GM21786 (cell line): Measurements from ENCODE around the gene ANO10.

Source experiments
- ATAC-seq: cut with Tn5 transposase; IDR thresholded peaks from one replicate; pipeline ENCODE4 v1.9.1; 2021; ENCODE audit not compliant: unreplicated experiment

The ANO10 gene

DNA sequence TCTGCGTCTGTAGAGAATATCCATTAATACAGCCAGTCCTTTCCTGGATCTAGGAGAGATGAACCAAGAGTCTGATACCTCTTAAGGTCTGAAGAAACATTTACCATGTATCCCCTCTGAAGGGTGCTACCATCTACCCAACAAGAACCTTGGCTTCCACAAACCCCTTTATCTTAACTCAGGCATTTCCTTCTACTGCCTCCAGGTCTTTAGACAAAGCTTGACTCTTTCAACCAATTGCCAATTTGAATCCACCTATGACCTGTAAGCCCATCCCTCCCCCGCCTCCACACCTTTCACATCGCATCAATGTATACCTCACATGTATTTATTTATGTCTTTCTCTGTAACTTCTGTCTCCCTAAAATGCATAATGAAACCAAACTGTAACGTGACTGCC, 196.0 kb downstream of the ANO10 start:
- ATAC-seq = no peak

DNA sequence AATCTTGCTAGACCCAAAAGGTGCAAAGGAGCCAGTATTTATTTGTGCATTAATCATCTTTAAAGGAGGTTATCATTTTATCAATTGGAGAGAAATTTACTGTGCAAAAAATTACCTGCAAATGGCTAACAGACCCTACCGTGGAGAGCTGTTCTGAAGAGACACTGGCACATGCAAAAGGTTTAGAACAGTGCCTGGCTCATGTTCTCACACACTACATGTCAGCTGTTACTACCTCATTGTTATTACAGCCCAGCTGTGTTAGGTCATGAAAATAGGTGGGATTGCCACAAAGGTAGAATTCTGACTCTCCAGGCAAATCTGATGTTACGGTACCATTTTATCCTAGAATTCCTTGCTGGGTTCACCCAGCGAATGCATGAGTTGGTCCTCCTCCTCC, 198.2 kb downstream of the ANO10 start:
- ATAC-seq = no peak

DNA sequence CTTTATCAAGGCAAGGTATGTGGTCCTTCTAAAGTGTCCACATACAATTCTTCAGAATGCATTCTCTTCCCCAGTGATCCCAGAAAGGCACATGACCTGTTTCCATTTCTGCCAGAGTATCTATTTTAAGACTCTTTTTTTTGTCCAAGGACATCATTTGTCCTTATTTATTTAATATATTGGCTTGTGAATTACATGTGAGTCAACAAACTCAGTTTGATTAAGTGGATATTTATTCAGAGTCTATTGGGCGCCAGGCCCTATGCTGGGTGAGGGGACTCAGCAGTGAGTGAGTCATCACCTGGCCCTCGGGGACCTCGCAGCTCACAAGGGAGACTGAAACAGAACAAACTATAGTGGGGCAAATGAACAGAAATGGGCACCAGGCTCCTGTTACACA, 198.7 kb downstream of the ANO10 start:
- ATAC-seq = no peak

DNA sequence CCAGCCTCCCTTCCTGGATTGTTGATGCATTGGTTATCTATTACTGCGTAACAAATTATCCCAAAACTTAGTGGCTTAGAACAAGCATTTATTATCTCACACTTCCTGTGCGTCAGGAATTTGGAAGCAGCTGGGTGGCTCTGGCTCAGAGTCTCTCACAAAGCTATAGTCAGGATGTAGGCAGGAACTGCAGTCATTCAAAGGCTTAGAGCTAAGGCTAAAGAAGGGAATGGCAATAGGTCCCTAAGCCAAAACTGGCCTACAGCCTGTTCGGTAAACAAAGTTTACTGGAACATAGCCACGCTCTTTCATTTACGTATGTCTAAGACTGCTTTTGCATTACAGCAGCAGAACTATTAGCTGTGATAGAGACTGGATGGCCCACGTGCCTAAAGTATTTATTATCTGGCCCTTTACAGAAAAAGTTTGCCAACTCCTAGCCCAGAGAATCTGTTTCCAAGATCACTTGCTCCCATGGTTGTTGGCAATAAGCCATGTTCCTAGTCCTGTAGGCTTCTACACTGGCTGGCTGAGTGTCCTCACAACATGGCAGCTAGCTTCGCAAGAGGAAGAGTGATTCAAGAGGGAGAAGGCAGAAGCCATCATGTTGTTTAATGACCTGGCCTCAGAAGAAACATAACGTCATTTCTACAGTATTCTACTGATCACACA, 203.1 kb downstream of the ANO10 start:
- ATAC-seq = no peak

DNA sequence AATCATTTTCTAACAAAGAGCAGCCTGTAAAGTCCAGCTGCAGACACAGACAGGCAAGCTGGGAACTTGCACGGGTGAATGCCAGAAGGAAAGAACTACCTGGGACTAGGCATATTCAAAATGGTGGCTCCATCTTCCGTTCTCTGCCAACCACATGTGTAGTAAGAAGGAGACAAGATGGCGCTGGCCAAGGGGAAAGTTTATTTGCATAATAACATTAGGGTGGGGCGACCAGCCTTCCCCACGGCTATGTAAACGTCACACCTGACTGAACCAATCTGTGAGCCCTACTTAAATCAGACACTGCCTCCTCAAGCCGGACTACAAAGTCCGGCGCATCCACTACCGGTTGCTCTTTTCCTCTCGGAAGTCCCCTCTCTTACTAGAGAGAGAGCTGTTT, 204.7 kb downstream of the ANO10 start:
- ATAC-seq = no peak

DNA sequence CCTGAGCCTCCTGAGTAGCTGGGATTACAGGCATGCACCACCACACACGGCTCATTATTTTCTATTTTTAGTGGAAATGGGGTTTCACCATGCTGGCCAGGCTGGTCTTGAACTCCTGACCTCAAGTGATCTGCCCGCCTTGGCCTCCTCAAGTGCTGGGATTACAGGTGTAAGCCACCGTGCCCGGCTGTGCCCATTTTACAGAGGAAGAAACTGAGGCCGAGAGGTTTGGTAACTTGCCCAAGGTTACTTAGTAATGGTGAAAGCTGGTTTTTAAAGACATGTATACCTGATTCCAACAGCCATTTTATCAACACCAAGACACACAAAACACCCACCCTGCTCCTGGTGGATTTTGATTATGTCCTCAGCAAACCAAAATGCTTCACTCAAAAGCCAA, 206.7 kb downstream of the ANO10 start:
- ATAC-seq = no peak

DNA sequence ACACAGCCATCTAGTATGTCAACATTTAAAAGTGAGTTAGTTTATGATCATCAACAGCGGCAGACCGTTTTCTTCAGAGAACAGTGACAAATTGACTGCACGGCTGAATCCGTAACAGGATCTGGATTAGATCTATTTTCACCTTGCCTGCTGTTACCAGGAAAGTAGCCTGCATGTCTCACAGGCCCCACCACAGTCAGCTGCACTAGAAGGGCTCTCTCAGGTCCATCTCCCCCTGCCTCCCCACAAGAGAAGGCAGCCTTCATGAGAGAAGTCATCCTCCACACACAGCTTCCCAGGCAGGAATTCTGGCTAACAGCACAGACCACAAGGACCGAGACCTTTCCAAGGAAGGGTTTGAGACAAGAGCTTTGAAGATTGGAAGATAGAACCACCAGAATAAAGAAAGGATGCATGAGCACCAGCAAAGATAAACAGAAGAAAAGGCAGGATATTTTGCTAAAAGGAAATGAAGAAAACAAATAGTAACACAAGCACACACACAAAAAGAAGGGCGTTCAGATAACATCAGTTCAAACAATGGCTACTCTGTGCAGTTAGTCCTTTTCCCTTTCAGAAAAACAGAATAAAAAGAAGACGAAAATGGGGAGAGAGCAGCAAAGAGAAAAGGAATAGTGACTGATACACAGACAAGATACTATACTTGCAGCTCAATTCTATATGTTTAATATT, 208.0 kb downstream of the ANO10 start:
- ATAC-seq = no peak

DNA sequence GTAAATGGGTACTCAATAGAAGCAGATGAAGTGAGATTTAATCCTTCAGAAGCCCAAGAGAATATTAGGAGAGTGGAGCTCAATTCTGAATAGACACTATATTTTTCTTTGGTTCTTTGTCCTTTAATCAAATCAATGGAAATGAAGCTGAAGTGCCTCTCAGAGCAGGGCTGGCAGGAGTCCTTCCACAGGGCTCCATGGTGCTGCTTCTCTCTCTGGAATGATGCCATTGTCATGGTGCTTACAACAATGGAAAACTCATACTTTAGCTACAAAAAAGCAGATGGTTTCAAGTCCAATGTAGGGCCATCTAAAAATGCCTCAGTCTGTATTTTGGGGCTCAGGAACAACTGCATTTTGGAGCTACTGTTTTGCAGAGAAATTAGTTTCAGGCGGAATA, 210.4 kb downstream of the ANO10 start:
- ATAC-seq = no peak

DNA sequence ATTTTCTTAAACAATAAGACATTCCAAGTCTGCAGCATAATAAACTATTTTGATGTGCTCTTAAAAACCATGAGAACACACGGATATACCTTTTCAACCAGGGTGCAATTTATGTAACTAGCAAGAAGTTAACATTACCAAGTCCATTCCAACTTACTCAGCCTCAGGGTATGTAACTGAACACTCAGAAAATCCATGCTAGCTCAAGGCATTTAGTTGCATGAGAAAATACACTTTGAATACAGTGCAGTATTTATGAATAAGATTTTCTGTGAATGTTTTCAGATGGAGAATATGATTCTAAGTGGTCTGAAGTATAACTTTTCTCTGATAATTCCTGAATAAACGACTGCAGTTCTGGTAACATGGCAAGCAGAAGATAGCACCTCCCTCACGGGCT, 211.2 kb downstream of the ANO10 start:
- ATAC-seq = no peak

DNA sequence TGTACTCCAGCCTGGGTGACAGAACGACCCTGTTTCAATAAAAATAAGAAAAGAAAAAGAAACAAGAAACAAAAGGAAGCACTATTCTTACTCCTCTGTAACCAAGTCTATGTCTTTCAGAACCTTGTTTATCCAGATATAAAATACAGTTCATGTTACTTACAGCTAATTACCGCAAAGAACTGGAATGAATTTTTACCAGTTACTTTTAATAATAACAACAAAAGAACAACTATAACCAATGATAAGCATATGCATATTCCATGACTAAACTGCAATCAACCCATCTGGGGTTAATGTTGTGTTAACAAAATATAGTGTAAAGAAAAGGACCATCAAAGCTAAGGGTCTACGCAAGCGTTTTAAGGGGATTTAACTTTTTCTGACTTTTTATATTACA, 212.3 kb downstream of the ANO10 start:
- no peak for ATAC-seq

DNA sequence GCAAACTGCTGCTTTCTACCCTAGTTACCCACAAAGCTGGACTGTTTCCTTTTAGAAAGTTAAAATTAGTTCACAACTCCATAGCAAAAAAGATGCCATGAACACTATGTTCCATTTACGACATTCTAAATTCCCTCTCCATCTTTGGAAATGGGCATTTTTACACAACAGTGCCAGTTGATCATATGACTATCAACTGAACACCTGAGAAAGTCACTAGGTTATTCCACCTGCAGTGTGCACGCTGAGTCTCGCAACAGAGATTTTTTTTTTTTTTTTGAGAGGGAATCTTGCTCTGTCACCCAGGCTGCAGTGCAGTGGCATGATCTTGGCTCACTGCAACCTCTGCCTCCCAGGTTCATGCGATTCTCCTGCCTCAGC, 215.2 kb downstream of the ANO10 start:
- ATAC-seq = no peak

DNA sequence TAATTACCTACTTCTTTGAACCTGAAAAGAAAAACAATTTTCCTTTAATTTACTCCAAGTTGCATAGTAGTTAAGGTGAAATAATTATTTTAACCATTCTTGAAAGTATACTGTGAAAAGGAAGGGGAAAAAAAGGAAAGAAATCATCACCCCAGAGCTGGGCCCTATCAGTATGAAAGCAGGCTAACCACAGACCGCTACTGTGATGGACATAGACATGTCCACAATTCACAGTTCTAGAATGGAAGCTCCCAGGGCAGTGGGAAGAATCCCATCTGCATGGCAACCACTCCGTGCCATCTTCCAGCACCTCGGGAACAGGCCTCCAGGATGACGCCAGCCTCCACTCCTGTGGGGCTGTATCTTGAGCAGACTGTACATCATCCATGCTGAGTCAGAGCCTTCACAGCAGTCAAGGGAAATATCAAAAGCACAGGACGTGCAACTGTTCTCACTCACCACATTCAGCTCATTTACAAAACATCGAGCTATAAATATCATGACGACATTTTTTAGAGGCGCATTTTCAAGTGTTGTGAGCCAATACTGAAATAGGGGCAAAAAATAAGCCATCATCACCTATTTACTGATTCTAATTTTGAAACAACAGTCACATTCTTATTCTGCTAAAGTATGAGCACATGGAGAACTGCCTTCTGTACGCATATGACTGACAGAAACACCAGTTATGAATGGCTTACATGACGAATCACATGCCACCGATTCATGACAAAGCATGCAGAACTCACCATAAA, 215.7 kb downstream of the ANO10 start:
- no peak for ATAC-seq

DNA sequence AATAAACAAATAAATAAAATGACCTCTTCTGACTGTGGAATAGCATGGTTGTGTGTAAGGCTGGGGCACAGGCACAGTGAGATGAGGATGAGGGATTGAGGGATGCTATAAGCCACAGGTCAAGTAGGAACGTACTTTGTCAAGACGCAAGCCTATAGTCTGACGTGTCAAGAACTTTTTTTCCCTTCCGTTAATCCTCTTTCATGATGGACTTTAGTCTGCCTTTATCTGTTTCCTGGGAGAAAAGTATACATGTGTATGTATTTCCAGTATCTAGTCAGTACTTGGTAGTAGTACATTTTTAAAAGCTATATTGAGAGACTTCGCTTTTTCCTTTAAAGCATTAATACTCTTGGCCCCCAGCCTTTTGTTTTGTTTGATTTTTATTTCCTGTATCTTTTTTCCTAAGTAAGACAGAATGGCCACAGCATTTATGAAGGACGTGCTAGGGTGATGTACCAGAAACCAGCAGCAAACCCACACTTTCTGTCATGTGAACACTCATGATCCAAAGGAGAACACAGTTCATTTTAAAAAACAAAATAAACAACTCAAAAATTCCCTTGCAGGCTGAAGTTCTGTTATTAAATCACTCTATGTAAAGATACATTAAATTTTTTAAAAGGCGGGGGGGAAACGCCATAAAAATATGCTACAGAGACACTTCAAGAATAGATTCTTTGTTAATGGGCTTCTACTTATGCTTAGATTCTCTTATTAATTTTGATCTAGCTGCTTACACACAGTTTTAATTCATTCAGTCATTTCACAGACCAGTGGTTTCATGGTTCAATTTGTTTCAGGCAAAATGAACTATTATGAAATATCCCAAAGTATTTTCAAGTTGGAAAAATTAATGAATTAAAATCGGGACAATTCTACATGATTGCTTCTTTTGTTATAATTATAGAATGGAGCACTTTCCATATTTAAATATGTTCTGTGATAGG, 220.8 kb downstream of the ANO10 start:
- no peak for ATAC-seq

DNA sequence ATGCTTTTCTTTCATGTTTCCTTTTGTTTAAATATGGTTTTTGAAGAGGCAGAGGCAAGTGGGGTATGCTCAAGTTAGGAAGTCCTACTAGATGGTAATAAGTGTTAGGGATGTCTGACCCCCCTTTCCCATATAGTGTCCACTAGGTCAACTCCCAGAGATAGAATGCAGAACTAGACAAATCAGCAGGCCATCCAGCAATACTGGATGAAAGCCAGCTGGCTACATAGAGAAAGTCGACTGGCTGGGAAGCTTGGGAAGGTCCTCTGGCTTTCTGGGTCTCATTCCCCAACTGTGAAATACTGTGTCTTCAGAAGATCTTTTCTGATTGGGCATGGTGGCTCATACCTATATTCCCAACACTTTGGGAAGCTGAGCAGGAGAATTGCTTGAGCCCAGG, 221.6 kb downstream of the ANO10 start:
- no peak for ATAC-seq

DNA sequence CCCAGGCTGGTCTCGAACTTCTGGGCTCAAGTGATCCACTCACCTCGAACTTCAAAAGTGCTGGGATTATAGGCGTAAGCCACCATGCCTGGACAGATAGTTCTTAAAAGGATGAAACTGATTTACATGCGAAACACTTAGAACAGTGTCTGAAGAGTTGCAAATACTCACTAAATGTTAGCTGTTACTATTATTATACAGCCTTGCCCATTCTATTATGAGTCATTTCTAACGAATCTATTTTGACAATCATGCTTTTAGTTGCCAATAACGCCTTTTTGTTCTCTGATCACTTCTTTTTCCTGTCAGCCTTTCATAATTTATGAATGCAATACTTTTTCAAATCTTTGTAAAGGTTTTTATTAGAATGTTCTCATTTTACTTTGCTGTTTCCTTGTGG, 222.8 kb downstream of the ANO10 start:
- no peak for ATAC-seq

DNA sequence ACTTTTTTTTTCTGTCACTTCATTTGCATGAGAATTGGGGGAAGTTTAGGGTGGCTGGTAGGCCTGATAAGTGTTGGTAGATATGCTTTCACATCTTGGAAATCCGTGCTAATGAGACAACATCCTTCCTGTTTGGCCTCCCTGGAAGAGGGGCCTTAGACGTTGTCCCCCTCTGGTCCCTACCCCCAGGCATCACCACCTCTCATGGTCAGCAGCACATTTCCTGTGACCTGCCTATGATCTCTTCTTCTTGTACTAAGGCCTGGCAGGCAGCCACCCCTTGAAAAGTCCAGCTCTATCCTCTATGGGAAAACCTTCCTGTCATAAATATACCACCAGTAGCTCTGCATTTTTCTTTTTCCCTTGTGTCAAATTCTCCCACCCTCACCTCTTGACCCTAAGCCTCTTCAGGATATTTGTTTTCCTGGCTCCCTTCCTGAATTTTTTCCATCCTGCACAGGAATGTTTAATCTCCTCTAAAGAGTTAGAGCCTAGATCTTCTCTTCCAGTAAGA, 227.7 kb downstream of the ANO10 start:
- no peak for ATAC-seq

DNA sequence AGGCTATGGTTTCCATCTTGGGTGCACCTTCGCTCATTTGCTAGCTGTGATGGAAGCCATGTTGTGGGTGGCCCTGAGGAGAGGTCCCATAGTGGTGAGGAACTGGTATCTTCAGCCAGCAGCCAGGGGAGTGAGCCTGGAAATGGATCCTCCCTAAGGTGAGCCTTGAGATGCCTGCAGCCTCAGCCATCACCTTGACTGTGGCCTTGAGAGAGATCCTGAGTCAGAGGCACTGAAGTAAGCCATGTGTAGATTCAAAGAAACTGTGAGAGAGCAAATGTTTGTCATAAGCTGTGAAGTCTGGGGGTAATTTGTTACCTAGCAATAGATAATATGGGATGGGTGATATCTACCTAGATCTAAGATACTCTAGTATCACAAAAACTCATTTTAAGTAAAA, 230.2 kb downstream of the ANO10 start:
- ATAC-seq = no peak

DNA sequence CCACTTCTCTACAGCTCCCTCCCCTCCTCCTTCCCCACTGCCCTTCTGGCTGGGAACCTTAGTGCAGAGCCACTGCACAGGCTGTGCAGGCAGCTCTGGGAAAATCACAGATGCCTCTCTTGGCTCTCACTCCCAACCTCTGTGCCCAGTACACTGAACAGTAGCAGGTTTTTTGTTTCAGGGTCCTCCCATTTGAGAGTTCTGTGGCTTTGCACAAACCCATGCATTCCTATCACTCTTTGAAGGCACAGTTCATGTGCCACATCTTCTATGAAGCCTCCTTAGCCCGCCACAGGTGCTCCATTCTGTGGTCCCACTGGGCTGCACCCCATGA, 231.6 kb downstream of the ANO10 start:
- no peak for ATAC-seq

DNA sequence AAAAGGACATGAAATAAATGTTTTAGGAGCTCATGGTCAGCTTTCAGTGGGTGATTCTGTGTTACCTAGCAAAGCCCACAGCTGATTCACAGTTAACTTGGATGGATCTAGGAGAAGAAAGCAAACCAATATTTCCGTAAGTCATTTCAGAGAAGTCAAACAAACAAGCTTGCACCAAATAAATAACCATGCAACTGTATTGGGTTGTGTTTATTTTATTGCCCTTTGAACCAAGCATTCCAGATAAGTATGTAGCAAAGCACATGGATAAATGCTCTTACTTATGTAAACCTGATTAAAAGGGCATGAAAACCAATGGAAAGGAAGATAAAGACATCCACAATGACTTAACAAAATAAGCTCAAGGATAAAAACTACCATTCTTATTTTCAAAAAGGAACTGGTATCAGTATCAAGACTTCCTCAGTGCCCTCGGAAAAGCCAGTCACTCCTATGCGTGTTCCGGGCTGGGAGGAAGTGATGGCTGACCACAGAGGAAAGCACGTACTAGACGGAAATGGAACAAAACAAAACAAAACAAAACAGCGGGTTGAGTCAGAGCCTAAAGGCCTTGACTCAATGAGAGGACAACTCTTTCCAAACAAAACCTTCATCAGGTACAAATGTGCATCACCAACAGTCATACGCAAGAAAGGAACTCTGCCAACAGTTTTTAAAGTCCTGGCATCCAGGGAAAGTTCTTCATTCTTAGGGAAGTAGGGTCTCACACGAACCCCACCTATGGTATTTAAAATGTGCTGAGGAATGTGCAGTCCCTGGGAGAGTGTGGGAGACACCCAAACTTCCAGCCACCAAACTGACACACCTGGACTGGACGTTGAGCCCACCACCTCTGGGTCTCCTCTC, 232.2 kb downstream of the ANO10 start:
- no peak for ATAC-seq

DNA sequence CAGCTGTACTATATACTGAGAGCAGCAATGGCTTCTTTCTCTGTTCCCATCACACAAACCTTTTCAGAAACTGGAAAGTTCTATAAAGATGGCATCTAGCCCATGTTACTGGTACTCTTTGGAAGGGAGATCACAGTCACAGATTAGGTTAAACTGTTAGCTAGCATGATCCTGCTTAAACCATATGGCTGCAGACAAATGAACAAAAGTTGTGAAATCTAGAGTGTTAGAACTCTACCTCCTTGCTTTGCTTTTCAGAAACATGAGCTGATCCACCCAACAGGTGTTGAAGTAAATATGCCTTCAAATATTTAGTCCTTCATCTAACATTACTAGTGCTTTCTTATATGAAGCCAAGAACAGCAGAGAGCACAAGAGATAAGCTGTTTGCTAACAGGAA, 232.9 kb downstream of the ANO10 start:
- ATAC-seq = no peak
